GM18951 (cell line): ENCODE data around the gene CAMTA1.

Source experiments
- POLR2A ChIP-seq: IDR thresholded peaks from 4 replicates; pipeline ENCODE4 v1.6.1; 2011; ENCODE audit warnings: mild to moderate bottlenecking; ENCODE audit not compliant: insufficient read length, insufficient read depth; ENCODE audit errors: extremely low read depth
- in situ Hi-C: fragments of 300-500 bp; cut with MboI; formaldehyde crosslinking; loops from one replicate; pipeline ENCODE4 v1.12.0; 2022; ENCODE audit warnings: low sequenced_read_pairs, mixed read lengths, inconsistent platforms; ENCODE audit not compliant: unreplicated experiment

Gene CAMTA1

DNA sequence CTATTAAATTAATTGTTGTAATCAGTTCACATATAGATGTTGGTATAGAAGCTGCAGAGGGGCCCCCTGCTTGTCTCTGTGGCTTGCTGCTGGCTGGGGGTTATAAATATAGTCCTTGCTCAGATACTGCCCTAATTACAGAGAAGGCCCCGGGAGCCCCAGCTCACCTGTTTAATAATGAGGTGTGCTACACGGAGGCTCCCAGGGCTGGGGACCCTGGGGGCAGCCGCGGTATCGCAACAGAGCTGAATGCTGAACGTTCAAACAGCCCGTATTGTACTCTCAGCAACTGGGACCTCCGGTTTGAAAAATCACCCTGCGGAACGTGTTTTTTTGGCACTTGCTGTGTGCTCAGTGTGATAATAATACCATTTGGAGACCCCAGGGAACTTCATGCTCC is 309.3 kb downstream of the CAMTA1 start:
- in situ Hi-C loops: no loop called here
- no peak for TF ChIP-seq POLR2A

DNA sequence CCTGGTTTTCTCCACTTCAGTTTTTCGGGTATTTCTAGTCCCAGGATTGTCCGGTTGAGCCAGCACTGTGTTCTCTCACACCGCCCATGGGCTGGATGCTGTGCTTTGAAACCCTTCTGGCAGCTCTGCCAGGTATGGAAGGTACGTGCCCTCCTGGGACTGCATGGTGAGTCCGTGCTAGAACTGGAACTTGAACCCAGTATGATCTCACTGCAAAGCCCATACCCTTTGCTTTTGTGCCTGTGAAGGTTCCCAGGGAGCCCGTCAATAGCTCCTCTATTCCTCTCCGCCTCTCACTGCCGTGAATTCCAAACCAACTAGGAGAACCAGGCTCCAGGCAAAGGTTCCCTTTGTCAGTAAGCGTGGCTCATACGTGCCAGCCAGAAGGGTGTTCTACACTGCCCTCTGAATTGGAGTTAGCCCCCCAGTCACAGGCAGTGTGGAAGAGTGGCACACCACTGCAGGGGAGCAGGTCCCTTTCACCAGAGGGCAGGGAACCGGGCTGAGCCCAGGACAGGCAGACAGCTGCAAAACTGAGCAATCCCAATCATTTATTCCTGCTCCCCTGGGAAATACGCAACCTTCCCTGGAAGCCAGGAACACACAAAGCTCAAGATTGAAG is 310.2 kb downstream of the CAMTA1 start:
- in situ Hi-C loops: no loop called here
- no peak for TF ChIP-seq POLR2A

DNA sequence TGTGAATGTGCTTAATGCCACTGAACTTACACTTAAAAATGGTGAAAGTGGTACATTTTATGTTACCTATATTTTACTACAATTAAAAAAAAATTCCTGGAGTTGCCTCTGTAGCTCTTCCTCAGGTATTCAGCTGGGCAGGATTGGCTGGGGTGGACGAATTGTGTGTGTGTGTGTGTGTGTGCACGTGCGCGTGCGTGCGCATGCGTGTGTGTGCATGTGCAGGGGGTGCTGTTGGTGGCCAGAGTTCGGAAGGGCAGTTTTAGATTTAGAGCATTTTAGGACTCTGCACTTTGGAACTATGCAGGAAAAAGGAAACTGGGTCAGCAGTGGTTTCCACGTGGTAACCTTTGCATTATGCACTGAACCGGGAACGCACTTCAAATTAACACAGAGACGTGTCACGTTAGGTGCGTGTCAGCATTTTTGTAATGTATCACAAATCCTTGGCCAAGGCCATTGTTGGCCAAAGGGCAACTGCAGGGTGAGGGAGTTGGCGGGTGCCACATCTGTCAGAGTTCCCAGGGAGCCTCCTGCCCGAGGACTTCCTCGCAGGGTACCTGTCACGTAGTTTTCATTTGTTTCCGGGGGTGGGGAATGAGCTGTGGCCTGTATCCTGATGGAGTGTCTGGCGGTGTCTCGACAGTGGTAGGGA is 312.8 kb downstream of the CAMTA1 start:
- no peak for TF ChIP-seq POLR2A
- in situ Hi-C loops: no loop called here

DNA sequence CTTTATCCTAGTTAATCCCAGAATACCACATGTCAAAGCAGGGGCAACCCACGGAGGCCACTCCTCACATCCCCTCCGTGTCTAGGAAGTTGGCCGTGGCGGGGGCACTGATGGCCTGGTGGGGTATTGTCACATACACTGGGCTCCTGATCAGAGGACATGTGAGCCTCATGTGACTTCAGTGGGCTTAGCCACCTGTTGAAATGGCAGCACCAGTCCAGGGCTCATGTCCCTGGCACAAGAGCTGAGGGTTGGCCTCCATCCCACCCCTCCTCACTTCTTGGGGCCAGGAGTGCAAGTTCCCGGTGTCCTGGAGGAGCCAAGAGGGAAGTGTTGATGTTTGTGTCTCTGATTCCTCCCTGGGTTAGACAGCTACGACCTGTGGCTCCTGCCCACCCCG is 313.4 kb downstream of the CAMTA1 start:
- no peak for TF ChIP-seq POLR2A
- in situ Hi-C loops: no loop called here

DNA sequence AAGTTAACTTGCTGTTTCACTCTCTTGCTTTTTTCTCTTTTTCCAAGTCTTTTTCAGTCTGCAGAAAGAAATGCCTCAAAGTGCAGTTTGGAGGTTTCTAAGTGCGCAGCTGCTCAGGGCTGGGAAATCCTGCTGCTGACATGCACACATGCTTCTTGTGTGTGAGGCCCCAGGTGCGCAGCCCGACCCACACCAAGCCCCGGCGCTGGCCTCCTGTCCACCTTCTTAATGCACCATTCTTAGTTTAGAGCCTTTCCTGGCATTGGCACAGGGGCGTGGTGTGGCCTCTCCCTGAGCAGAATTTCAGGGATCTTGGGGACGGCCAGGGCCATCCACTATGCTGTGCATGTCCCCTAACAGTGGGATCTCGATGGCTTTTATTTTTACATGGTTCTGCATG is 315.2 kb downstream of the CAMTA1 start:
- no peak for TF ChIP-seq POLR2A

DNA sequence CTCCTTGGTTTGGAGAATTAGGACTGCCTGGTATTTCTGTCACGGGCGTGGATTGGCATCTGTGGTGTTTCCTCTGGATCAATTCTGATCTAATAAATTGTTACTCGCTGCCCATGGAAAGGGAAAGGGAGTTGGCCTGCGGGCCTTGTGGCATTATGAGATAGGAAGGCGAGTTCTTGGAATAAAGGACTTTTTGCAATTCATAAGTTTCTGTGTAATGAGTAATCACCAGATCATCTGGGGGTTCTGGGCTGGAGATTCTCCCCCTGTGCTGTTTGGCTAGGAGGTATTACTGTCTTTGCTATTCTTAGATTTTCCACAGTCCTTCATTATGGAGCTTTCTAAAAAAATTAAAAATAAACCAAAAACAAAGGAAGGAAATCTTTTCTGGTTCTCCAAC is 315.9 kb downstream of the CAMTA1 start:
- TF ChIP-seq POLR2A: no peak
- in situ Hi-C loops: no loop called here

More for the DNA sequence above, 315.2 kb downstream of the CAMTA1 start:
- in situ Hi-C loops: no loop called here

DNA sequence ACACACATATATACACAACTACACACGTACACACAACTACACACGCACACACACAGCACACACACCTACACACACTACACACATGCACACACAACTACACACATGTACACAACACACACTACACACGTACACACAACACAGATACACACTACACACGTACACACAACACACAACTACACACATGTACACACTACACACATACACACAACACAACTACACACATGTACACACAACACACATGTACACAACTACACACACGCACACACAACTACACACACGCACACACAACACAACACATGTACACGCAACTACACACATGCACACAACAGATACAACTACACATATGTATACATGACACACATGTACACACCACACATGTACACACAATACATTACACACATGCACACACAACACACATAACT is 318.1 kb downstream of the CAMTA1 start:
- in situ Hi-C loops: no loop called here
- TF ChIP-seq POLR2A: no peak

DNA sequence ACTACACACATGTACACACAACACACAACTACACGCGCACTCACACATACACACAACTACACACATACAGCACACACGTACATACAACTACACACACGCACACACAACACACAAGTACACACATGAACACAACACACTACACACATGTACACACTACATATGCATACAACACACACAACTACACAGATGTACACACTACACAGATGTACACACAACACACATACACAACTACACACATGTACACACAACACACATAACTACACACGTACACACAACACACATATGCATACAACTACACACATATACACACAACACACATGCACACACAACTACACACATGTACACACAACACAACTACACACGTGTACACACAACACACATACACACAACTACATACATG is 318.6 kb downstream of the CAMTA1 start:
- in situ Hi-C loops: no loop called here
- TF ChIP-seq POLR2A: no peak

DNA sequence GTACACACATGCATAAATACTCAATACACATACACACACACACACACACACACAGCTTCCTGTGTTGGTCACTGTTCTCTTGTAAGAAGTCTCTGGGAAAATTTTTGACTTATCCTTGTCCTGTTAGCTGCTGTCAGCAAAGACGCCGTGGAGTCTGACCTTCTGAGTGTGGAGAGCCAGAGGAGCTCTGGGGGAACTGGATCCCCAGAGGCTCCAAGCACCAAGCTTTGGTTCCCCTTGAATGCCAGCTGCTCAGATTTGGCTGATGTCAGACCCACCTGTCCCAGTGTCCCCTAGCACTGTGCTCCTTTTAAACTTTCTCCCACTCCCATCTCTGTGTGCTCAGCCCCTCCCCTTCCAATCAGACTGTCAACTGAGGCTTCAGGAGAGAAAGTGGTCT is 319.1 kb downstream of the CAMTA1 start:
- in situ Hi-C loops: no loop called here
- TF ChIP-seq POLR2A: no peak

DNA sequence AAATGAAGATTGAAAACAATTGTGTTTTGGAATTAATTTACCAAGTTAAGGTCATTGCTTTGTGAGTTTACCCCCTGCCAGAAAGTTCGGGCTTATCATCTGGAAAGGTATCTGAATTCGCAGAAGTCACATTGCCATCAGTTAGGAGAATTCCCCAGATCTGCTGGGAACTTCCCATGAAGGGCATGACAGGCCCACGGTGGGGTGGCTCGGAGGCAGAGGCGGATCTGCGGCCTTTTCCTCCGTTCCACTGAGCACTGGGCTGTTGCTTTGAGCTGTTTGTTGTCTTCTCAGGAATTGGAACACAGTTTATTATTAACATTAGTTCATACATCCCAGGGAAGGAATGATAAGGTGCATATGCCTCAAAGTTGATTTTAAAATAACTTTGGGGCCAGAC is 320.0 kb downstream of the CAMTA1 start:
- in situ Hi-C loops: no loop called here
- no peak for TF ChIP-seq POLR2A

DNA sequence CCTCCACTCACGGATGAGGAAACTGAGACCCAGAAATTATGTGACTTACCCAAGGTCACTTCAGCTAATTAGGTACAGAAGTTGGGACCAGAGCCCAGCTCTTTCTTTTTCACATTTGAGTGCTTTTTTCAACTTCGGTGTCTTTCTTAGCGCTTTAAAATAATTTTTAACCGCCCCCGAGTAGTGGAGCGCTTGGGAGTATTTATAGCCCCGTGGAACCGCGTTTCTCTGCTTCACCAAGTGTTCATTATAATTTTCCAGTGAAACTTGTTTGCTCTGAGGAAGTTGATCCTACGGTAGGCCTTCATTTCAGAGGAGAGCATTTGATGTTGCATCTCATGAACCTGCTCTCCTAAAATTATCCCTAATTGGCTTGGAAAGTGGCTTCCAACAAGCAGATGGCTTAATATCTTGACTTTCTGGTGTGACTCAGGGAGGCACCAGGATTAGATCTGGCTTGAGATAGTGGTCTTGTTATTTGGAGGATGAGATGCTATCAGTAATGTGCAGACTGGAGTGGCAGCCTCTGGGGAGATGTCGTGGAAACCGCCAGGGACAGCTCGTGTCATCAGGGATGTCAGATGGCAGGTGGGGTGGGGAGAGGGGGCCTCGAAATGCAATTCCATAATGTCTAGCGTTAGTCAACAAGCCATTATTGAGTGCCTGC is 321.3 kb downstream of the CAMTA1 start:
- TF ChIP-seq POLR2A: no peak

DNA sequence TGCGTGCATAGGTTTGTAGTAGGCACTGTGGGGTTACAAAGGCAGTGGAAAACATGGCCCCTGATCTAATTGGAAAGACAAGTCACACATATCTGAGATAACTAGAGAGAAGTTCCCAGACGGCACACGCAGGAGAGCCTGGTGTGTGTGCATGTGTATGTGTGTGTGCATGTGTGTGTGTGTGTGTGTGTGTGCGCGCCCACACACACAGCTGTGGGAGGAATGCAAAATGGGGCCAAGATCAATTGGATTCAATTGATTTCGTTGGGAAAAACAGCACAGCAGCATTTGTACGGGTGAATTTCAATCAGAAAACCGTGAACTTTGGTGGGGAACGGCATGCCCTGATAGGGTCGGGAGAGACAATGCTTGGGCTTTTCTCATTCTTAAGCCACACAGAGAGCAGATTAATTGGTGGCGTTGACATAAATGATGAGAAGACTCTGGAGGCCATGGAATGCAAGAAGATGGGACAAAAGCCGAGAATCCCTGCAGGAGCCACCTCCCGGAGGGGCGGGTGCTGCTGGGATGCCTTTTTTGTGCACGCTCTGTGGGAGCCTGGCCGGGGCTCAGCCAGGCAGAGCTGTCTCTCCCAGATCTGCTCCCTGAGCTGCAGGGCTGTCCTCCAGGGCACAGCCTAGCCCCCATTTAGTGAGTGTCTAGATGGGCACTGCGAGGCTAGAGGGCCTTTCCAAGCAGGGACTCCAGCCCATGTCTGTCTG is 322.0 kb downstream of the CAMTA1 start:
- no peak for TF ChIP-seq POLR2A
- in situ Hi-C loops: no loop called here

More for the DNA sequence above, 321.3 kb downstream of the CAMTA1 start:
- in situ Hi-C loops: no loop called here

DNA sequence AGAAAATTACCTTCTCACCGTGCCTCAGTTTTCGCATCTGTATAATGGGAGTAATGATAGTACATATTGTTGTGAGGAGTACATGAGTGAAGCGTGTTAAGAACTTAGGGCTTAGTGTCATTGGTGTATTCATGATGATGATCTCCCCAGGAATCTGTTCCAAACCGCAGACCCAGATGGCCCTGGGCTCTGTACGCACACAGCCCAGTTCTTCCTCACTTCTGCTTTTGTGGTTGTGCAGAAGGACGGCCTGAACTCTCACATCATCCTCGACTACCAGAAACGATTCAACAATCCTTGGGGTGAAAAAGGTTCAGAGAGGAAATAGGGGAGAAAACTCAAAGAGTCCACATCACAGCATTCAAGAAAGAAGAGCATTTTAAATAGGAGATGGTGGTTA is 323.0 kb downstream of the CAMTA1 start:
- in situ Hi-C loops: no loop called here
- TF ChIP-seq POLR2A: no peak
